ENCODE results near the gene DIAPH3. TPM values are rescaled to one million over a fixed set of nuclear protein-coding genes. Genes with fewer than 3 reads are reported as not detected.
A peak's percentile ranks its signal among the peaks of the same experiment; 100 is the strongest.

The DIAPH3 gene
- total and polyA plus RNA-seq, 4 donors, result 4.0 to 7.5 (median 5.6) TPM

DNA sequence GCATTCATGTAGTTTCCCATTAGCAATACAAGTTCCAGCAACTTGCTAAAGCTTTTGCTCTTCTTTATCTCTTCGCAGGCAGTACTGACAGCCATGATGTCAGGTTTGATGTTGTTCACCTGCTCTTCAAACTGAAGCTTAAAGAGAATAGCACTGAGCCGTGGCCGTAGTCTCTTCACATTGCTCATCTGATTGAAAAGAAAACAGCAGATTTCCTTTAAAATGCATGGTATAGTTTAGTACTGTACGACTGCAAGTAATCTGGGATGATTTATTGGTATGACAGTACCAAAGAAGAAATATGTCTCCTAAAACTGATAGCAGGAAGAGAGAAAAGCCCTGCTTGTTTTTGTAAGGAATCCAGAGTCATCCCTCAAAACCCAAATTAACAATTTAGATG is 284.4 kb downstream of the DIAPH3 start:
- 59% methylated on average over 3 of the region's 4 CpGs for WGBS (ENCODE audit: insufficient coverage)
- Histone ChIP-seq H3K36me3 (ENCODE audit: control insufficient read depth, insufficient read depth, low read length) (no peaks in the 10 kb centered on the region), H3K4me1 (ENCODE audit: control insufficient read depth, insufficient read depth, low read length) (no peaks in the 10 kb centered on the region), H3K4me3 (ENCODE audit: low read depth, low read length) (no peak overlapping the region), H3K27me3 (ENCODE audit: control insufficient read depth, insufficient read depth, low read length) (no peaks in the 10 kb centered on the region), H3K9me3 (ENCODE audit: control insufficient read depth, insufficient read depth, low read length) (no peaks in the 10 kb centered on the region), H3K27ac (ENCODE audit: low read depth, low read length) (no peak overlapping the region)
- DNase-seq (ENCODE audit: low read depth in 4 of 6, low spot score in 6 of 6), result peak in 2 of 6 donors; percentile 30 to 36

DNA sequence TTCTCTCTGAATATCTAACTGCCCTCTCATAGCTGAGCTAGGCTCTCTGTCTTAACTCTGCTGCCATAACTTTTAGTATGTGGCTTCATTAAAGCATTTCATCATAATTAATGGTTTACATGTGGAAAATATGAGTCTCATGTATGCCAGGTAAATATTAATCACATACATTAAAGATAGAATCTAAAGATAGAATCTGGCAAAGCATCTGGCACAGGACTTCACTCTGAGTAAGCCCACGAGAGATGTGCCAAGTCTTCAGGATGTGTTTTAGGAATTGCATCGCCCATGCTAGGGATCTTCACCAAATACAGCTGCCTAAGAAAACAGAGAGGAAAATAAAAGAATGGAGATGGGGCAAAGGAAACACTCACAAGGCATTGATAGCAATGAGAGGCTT is 285.8 kb downstream of the DIAPH3 start:
- no peaks in the 10 kb centered on the region for H3K27me3 ChIP-seq (ENCODE audit: control insufficient read depth, insufficient read depth, low read length)

DNA sequence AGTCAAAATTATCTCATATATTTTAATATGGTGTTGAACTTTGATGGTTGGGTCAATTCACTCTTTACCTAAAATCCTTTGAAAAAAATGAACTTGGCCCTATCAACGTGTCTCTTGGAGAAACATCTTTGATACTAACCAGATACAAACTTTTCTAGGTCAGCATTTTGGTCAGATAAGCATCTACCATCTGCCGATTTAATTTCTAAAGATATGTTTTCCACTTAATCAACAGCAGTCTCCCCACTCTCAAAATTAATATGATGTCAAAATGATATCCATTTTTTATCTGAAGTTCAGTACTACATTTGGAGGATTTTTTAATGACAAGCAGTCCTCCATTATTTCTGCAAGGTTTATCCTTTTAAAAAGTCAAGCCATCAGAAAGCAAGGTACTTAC is 288.8 kb downstream of the DIAPH3 start:
- Histone ChIP-seq H3K4me1 (ENCODE audit: control insufficient read depth, insufficient read depth, low read length) (no peaks in the 10 kb centered on the region), H3K27me3 (ENCODE audit: control insufficient read depth, insufficient read depth, low read length) (no peaks in the 10 kb centered on the region), H3K27ac (ENCODE audit: low read depth, low read length) (no peak overlapping the region), H3K36me3 (ENCODE audit: control insufficient read depth, insufficient read depth, low read length) (no peaks in the 10 kb centered on the region), H3K4me3 (ENCODE audit: low read depth, low read length) (no peak overlapping the region), H3K9me3 (ENCODE audit: control insufficient read depth, insufficient read depth, low read length) (no peaks in the 10 kb centered on the region)
- 94% methylated on average over 2 of the region's 2 CpGs for WGBS (ENCODE audit: insufficient coverage)
- no peak for DNase-seq (ENCODE audit: low read depth in 4 of 6, low spot score in 6 of 6)

More for the DNA sequence above, 285.8 kb downstream of the DIAPH3 start:
- Histone ChIP-seq H3K36me3 (ENCODE audit: control insufficient read depth, insufficient read depth, low read length) (no peaks in the 10 kb centered on the region), H3K27ac (ENCODE audit: low read depth, low read length) (no peak overlapping the region), H3K4me1 (ENCODE audit: control insufficient read depth, insufficient read depth, low read length) (no peaks in the 10 kb centered on the region), H3K4me3 (ENCODE audit: low read depth, low read length) (no peak overlapping the region), H3K9me3 (ENCODE audit: control insufficient read depth, insufficient read depth, low read length) (no peaks in the 10 kb centered on the region)
- no CpG with 5 or more reads among the region's 2 CpGs for WGBS (ENCODE audit: insufficient coverage)
- peak in 1 of 6 donors; percentile 10 for DNase-seq (ENCODE audit: low read depth in 4 of 6, low spot score in 6 of 6)

DNA sequence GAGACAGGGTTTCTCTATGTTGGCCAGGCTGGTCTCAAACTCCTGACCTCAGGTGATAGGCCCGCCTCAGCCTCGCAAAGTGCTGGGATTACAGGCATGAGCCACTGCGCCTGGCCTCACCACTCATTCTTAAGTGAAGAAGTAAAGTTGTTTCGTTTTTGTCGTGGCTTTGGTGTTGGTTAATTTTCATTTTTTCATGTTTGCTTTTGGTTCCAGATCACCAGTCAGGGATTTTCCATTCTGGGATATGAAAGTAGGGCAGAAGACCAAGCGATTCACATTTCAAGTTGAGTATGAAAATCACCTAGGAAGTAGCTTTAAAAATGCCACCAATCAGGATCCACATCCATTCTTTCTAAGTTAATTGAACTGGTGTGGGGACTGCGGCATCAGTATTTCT is 289.9 kb downstream of the DIAPH3 start:
- DNase-seq (ENCODE audit: low read depth in 4 of 6, low spot score in 6 of 6), result no peak
- H3K27ac ChIP-seq (ENCODE audit: low read depth, low read length), result no peak overlapping the region
- H3K4me1 ChIP-seq (ENCODE audit: control insufficient read depth, insufficient read depth, low read length), result no peaks in the 10 kb centered on the region
- no peak overlapping the region for H3K4me3 ChIP-seq (ENCODE audit: low read depth, low read length)
- no peaks in the 10 kb centered on the region for H3K27me3 ChIP-seq (ENCODE audit: control insufficient read depth, insufficient read depth, low read length)
- 100% methylated on average over 2 of the region's 7 CpGs for WGBS (ENCODE audit: insufficient coverage)
- H3K36me3 ChIP-seq (ENCODE audit: control insufficient read depth, insufficient read depth, low read length), result no peaks in the 10 kb centered on the region
- H3K9me3 ChIP-seq (ENCODE audit: control insufficient read depth, insufficient read depth, low read length), result no peaks in the 10 kb centered on the region

DNA sequence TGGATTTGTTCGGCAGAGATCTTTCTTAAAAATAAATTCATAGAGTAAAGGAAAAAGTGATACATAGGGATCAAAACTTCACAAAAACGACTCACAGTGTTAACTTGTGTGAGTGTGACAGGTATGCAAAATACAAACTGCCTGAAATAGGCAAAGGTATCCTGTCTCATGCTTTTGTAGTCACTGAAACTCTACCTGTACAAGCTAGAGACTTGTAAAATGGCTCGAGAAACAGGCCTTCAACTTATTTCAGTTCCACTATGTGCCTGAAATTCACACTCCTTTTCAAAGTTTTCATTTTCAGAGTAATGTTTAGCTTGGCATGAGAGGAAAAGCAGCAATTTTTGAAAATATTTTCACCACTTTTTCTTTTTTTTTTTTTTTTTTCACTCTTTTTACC is 290.4 kb downstream of the DIAPH3 start:
- H3K4me1 ChIP-seq (ENCODE audit: control insufficient read depth, insufficient read depth, low read length), result no peaks in the 10 kb centered on the region
- H3K9me3 ChIP-seq (ENCODE audit: control insufficient read depth, insufficient read depth, low read length), result no peaks in the 10 kb centered on the region
- H3K27me3 ChIP-seq (ENCODE audit: control insufficient read depth, insufficient read depth, low read length), result no peaks in the 10 kb centered on the region
- H3K36me3 ChIP-seq (ENCODE audit: control insufficient read depth, insufficient read depth, low read length), result no peaks in the 10 kb centered on the region
- WGBS (ENCODE audit: insufficient coverage), result no CpG with 5 or more reads among the region's 3 CpGs
- no peak overlapping the region for H3K4me3 ChIP-seq (ENCODE audit: low read depth, low read length)
- no peak for DNase-seq (ENCODE audit: low read depth in 4 of 6, low spot score in 6 of 6)
- no peak overlapping the region for H3K27ac ChIP-seq (ENCODE audit: low read depth, low read length)

DNA sequence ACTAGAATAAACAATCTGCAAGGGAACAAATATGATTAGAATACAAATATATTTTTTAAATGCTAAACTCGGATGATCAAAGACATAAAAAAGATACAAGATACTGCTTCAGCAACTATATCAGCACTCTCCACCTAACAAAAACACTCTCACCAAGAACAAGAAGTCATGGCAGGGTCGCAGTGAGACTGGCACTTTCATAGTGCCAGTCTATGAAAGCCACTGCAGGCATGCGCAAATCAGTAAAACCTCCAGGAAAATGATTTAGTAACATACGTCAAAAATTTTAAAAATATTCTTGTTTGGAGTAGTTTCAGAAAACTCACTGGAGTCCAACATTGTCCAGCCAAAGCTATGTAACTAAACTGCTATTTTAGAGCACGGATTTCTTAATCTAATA is 295.9 kb downstream of the DIAPH3 start:
- Histone ChIP-seq H3K36me3 (ENCODE audit: control insufficient read depth, insufficient read depth, low read length) (no peaks in the 10 kb centered on the region), H3K4me3 (ENCODE audit: low read depth, low read length) (no peak overlapping the region), H3K27me3 (ENCODE audit: control insufficient read depth, insufficient read depth, low read length) (no peaks in the 10 kb centered on the region), H3K4me1 (ENCODE audit: control insufficient read depth, insufficient read depth, low read length) (no peaks in the 10 kb centered on the region), H3K27ac (ENCODE audit: low read depth, low read length) (no peak overlapping the region), H3K9me3 (ENCODE audit: control insufficient read depth, insufficient read depth, low read length) (no peaks in the 10 kb centered on the region)
- DNase-seq (ENCODE audit: low read depth in 4 of 6, low spot score in 6 of 6), result no peak
- WGBS (ENCODE audit: insufficient coverage), result 88% methylated on average over 1 of the region's 5 CpGs

DNA sequence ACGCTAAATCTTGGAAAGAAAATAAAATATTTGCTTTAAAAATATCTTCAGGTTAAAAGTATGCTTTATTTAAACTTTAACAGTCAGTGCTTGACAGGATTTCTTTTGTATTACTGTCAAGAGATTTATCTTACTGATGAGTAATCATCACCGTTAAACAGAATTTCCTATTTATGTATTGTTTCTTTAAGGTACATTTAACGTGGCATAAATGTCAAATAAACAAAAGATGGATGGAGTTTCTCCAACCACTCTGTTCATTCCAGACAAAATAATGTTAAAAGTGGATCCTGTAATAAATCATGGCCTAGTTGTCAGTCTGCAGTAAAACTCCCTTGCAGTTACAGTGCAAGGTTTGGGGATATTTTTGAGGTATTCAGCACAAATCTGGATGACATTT is 298.3 kb downstream of the DIAPH3 start:
- Histone ChIP-seq H3K36me3 (ENCODE audit: control insufficient read depth, insufficient read depth, low read length) (no peaks in the 10 kb centered on the region), H3K4me3 (ENCODE audit: low read depth, low read length) (no peak overlapping the region), H3K4me1 (ENCODE audit: control insufficient read depth, insufficient read depth, low read length) (no peaks in the 10 kb centered on the region), H3K27ac (ENCODE audit: low read depth, low read length) (no peak overlapping the region), H3K9me3 (ENCODE audit: control insufficient read depth, insufficient read depth, low read length) (no peaks in the 10 kb centered on the region), H3K27me3 (ENCODE audit: control insufficient read depth, insufficient read depth, low read length) (no peaks in the 10 kb centered on the region)
- no CpG with 5 or more reads among the region's 3 CpGs for WGBS (ENCODE audit: insufficient coverage)
- DNase-seq (ENCODE audit: low read depth in 4 of 6, low spot score in 6 of 6), result no peak

DNA sequence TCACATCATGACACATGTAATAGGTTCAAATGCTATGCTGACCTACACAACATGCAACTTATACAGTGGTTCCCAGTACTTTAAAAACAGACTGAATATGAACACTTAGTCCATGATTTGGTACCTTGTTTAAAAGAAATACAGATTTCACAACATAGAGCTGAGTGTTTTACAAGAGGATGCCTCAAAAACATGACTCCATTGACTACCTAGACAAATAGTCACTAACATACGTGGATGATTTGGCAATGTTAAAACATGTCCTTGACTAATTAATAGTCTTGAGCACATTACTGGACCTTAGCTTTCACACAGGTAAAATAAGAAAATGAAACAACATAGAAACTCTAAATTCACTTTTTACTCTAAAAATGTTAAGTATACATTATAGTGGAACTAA is 300.1 kb downstream of the DIAPH3 start:
- no CpG with 5 or more reads among the region's 1 CpG for WGBS (ENCODE audit: insufficient coverage)
- DNase-seq (ENCODE audit: low read depth in 4 of 6, low spot score in 6 of 6), result no peak
- no peaks in the 10 kb centered on the region for H3K9me3 ChIP-seq (ENCODE audit: control insufficient read depth, insufficient read depth, low read length)

DNA sequence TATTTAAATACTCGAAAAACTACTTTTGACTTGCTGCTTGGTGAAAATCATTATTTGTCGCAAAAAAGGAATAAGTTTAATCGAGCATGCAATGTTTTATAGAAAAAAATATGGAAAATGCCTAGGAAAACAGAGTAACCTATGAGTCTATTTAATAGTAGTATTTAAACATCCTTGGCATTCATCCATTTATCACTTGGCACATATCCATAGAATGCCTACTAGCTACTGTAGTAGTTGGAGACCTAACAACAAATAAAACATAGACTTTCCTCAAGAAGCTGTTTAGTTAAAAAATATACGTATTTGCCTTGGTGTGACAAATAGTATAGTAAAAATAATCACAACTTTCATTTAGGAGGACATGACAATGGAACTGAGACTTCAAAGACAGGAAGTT is 302.1 kb downstream of the DIAPH3 start:
- WGBS (ENCODE audit: insufficient coverage), result no CpG with 5 or more reads among the region's 4 CpGs
- no peak overlapping the region for H3K27ac ChIP-seq (ENCODE audit: low read depth, low read length)

More for the DNA sequence above, 300.1 kb downstream of the DIAPH3 start:
- no peaks in the 10 kb centered on the region for H3K4me1 ChIP-seq (ENCODE audit: control insufficient read depth, insufficient read depth, low read length)
- no peak overlapping the region for H3K4me3 ChIP-seq (ENCODE audit: low read depth, low read length)
- H3K36me3 ChIP-seq (ENCODE audit: control insufficient read depth, insufficient read depth, low read length), result no peaks in the 10 kb centered on the region
- H3K27ac ChIP-seq (ENCODE audit: low read depth, low read length), result no peak overlapping the region
- H3K27me3 ChIP-seq (ENCODE audit: control insufficient read depth, insufficient read depth, low read length), result no peaks in the 10 kb centered on the region

DNA sequence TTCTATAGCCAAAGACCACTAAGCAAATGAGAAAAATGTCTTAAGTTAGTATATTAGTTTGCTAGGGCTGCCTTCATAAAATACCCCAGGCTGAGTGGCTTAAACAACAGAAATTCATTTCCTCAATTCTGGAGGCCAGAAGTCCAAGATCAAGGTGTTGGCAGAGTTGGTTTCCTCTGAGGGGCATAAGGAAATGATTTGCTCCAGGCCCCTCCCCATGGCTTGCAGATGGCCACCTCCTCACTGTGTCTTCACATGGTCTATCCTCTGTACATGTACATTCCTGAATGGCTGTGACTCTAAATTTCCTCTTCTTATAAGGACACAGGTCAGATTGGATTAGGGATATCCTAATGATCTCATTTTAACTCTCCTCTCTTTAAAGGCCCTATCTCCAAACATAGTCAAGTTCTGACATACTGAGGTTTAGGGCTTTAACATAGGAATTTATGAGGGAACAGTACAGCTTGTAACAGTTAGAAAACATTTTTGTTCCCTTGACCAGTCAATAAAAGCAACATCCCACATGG is 307.4 kb downstream of the DIAPH3 start:
- no peak for DNase-seq (ENCODE audit: low read depth in 4 of 6, low spot score in 6 of 6)
- no peak overlapping the region for H3K4me3 ChIP-seq (ENCODE audit: low read depth, low read length)
- H3K36me3 ChIP-seq (ENCODE audit: control insufficient read depth, insufficient read depth, low read length), result no peaks in the 10 kb centered on the region
- no peaks in the 10 kb centered on the region for H3K9me3 ChIP-seq (ENCODE audit: control insufficient read depth, insufficient read depth, low read length)
- H3K27ac ChIP-seq (ENCODE audit: low read depth, low read length), result no peak overlapping the region
- no peaks in the 10 kb centered on the region for H3K27me3 ChIP-seq (ENCODE audit: control insufficient read depth, insufficient read depth, low read length)
- no peaks in the 10 kb centered on the region for H3K4me1 ChIP-seq (ENCODE audit: control insufficient read depth, insufficient read depth, low read length)

More for the DNA sequence above, 302.1 kb downstream of the DIAPH3 start:
- no peak overlapping the region for H3K4me3 ChIP-seq (ENCODE audit: low read depth, low read length)
- DNase-seq (ENCODE audit: low read depth in 4 of 6, low spot score in 6 of 6), result peak in 1 of 6 donors; percentile 13
- H3K4me1 ChIP-seq (ENCODE audit: control insufficient read depth, insufficient read depth, low read length), result no peaks in the 10 kb centered on the region
- no peaks in the 10 kb centered on the region for H3K27me3 ChIP-seq (ENCODE audit: control insufficient read depth, insufficient read depth, low read length)
- no peaks in the 10 kb centered on the region for H3K36me3 ChIP-seq (ENCODE audit: control insufficient read depth, insufficient read depth, low read length)
- H3K9me3 ChIP-seq (ENCODE audit: control insufficient read depth, insufficient read depth, low read length), result no peaks in the 10 kb centered on the region
